GM18867 (cell line): ENCODE data around the gene NKTR.

ENCODE experiments used
- ATAC-seq: cut with Tn5 transposase; IDR thresholded peaks from one replicate; pipeline ENCODE4 v1.9.1; 2021; ENCODE audit warnings: mild to moderate bottlenecking, moderate library complexity; ENCODE audit not compliant: unreplicated experiment

NKTR gene

DNA sequence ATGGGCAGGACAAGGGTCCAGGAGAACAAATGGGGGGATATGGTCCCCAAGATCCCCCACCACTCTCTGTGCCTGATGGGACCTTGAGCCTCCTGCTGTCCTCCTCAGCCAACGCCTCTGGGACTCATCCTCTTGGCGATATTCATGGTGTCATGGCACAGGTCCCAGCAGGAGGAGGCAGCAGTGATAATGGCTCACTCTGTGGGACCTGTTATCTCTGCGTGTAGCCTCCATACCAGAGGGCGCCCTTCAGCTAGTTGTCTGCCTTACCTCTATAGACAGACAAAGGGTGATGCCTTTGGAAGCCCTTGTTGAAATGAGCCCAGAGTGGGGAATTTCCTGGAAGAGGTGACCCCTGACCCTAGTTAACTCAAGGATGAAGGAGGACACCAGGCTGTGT, 60.4 kb downstream of the NKTR start:
- ATAC-seq: no peak

DNA sequence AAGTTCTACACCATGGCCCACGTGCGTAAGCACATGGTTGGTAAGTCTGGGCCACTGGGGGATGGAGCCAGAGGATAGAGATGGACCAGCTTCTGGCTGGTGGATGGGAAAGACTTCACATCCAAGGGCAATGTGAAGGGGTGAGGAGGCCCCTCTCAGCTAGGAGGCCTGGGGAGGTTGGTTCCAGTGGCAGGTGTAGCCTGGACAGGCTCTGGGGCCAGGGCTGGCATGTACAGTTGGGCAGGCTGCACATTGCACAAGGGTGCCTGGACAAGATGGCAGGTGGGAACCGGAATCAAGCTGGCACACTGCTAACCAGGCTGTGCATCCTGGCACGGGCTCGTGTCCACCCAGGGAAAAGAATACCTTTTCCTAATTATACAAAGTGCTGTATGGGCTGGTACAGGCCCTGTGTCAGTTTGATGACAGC, 61.1 kb downstream of the NKTR start:
- no peak for ATAC-seq

DNA sequence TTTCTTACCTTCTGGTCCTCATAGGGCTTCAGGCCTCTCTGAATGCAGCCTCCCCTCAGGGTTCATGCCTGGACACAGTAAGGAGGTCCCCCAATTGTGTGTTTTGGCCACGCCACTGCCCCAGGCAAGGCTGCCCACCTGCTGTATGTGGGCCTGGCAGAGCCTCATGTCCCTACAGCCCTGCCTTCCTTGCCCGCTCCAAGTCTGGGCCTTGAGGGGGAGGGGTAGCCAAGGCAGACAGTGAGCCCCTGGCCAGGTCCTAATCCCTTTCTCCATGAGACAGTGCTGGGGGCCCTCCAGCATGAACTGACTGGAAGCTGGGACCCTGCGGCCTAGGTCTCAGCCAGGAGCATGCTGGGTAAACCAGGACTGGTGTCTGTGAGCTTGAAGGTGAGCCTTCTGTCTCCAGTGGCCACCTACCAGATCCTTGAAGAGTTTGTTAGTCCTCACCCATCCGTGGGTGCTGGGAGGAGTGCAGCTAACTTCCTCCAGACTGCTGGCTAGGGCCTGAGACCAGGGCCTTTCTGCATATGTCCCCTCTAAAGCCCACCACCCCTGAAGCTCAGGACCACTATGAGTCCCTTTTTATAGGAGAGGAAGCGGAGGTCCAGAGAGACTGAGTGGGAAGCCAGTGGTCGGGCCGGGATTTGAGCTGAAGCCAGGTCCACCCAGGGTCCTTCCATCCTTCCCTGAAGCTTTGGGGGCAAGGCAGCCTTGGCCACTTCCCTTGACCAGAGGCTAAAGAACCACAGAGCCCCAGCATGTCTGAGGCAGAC, 61.7 kb downstream of the NKTR start:
- ATAC-seq: no peak

DNA sequence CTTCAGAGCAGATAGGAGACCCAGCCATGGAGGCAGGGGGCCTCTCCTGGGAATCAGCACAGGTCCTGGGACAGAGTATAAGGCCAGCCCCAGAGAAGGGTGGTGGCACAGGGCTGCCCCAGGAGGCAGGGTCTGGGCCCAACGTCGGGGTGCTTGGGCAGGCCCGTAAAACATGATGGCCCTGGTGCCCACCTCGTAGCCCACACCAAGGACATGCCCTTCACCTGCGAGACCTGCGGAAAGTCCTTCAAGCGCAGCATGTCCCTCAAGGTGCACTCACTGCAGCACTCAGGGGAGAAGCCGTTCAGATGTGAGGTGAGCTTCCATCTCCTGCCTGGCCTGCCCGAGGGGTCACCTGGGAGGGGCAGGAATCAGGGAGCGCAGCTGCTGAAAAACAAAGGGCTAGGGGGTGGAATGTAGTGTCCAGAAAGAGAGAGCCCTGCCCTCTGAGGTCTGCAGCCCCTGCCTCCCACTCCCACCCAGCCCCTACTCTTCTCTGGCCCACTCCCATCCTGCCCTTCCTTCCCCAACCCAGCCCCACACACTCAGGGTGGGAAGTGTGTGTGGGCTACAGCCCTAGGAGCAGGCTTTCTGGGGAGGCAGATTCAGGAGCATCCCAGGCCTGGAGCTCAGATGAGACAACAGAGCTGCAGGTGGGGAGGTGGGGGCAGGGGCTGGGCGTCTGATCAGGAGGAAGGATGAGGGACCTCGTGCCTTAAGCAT, 62.5 kb downstream of the NKTR start:
- no peak for ATAC-seq

DNA sequence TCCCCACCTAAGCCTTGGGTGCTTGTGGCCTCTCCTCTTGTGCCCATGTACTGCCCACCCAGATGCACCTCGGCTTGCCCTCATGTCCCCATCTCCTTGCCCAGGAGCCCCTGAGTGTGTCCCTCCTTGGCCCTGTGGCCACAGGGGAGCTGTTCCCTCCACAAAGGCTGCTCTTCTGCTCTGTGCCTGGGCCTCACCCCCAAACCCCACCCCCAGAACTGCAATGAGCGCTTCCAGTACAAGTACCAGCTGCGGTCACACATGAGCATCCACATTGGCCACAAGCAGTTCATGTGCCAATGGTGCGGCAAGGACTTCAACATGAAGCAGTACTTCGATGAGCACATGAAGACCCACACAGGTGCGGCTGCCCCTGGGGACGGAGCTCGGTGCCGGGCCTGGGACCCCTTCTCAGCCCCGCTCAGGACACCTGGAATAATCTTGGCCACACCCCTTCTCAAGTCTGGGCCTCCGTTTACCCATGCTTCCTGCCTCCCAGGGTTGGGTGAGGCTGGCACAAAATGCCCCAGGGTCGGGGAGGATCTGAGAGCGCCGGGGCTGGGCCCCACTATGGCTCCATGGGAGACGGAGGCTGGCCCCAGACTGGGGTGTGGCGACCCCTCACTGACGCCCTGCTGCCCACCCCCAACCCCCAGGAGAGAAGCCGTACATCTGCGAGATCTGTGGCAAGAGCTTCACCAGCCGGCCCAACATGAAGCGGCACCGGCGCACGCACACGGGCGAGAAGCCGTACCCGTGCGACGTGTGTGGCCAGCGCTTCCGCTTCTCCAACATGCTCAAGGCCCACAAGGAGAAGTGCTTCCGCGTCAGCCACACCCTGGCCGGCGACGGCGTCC, 63.3 kb downstream of the NKTR start:
- no peak for ATAC-seq

DNA sequence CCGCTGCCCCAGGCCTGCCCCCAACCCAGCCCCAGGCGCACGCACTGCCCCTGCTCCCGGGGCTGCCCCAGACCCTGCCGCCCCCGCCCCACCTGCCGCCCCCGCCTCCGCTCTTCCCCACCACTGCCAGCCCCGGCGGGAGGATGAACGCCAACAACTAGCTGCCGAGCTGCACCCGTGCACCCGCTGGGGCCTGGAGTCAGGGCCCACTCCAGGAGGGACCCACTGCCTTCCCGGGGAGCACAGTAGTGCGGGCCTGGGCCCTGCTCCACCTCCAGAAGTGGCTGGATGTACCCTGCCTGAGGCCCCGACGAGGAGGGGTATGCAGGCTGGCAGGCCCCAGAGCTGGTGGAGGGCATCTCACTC, 63.9 kb downstream of the NKTR start:
- ATAC-seq: no peak

DNA sequence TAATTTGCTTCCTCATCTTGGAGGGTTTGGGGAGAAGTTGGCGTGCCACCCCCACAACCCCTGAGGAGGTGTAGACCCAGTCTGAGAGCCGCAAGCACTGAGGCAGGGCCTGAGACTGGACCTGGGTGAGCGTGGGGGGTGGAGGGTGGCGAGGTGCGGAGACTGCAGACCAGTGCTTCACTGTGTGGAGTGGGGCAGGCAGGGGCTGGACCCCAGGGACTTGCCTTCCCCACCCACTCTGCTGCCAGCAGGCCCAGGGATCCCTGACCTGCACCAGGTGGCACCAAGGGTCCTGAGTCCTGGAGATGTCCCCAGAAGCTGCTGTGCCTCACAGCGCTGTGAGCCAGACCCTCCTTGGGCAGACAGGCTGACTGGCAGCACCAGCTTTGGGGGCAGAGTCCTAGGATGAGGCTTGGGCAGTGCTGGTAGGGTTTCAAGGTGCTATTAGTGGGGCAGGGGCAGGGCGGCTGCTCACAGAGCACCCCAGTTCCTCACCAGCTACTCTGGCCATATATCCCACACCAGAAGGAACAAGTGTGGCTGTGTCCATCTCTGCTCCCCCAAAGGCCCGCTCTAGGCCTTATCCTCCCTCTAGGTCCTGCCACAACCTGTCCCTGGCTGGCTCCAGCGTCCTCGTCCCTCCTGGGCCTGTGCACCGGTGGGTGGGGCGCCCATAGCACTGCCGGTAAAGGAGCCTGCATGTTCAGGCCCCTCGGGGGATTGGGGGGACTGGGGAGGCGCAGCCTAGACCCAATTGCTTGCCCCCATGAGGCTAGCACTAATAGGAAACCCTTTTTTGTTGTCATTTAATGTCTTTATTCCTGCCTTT, 64.8 kb downstream of the NKTR start:
- ATAC-seq: no peak

DNA sequence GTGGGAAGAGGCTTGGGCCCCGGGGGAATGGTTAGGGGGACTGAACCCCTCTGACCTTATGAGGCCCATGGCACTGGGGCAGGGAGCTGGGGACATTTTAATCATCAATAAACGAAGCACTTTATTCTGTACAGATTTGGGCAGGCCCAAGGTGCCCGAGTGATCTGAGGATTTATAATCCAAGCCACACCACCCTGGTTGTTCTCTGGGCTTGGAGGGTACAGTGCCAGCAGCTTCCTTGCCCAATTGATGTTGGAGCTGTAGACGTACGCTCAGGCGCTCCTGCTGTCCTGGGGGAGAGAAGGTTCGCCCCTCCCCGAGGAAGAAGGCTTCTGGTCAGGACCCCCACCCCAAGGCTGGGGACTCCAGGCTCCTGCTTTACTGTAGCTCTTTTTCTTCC, 65.5 kb downstream of the NKTR start:
- no peak for ATAC-seq

DNA sequence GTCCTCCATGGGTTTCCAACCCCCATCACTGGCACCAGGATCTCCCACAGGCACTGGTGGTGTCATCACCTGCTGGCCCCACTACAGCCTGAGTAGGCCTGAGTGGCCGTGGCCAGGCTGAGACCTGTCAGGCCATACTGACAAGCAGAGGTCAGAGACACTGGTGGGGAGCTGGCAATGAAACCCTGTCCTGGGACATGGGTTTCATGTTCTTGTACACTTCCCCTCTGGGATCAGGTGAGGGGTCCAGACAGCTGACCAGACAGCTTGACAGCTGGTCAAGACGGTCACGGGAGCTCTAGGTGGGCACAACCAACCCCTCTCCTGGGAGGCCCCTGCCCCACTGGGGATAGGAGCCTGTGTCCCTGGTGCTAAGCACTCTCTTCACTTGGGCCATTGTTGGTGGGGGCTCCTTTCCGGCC, 66.1 kb downstream of the NKTR start:
- ATAC-seq: no peak

DNA sequence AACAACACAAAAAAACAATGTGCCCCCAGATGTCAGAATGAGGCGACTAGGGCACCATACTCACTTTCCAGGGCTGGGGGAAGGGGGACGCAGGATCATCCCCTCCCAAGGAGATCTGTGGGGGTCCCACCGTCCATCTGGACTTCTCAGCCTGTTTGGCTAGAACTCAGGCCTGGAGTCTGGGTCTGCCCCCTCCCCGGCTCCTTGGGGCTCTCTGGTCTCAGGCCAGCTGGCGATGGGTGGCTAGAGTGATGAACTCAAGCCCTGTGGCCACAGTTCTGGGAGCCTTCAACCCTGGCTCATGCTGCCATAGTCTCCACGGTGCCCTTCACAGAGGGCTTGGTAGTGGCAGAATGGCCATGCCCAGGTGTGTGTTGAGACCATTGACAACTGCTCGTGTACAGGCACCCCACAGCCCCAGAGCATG, 66.6 kb downstream of the NKTR start:
- no peak for ATAC-seq

DNA sequence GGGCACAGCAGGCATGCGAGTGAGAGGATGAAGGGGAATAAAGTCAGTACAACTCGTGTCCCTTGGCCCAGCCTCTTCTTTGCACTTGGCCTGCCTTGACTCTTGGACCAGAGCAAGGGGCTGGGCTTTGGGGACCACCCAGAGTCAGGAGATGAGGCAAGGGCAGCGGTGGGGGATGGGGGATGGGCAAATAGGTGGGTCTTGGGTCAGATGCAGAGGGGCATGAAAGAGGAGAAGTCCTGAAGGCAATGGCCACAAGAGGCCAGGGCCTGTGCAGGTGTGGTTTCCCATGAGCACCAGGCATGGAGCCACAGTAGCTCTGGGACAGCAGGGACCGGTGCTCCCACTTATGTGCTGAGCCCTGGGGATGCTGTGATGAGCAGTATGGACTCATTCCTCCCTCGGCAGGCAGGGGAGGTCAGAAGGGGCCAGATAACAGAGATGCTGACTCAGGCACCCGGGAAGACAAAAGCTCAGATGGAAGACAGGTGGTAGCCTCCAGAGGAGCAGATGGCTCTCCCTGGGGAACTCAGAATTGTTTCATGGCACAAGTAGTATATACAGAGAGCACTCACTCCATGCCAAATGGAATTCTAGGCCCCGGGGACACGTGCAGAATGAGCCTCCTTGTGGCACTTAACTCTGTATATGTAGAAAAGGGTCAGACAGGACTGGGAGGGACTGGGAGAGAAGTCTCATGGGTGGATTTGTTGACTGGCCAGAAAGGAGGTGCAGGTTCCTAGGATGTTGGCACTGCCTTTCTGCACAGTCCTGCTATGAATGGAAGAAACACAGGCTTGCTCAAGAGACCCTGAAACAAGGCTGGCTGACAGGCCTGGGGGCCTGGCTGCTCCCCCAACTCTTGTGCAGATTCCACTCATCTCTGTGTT, 67.3 kb downstream of the NKTR start:
- ATAC-seq: no peak

DNA sequence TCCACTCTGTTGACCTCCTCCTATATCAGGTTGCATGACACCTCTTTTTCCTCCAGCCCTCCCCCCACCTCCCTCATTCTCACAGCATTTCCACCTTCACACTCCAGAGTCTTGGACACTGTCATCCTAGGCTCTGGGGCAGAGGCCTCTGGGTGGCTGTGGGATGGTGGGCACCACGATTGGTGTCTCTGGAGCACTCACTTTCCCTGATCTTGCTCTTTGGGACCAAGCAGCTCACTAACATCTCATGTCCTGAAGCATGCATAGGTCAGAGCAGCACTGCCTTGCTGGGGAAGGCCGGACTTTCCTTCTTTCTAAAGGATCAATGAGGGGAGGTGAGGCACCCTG, 67.9 kb downstream of the NKTR start:
- ATAC-seq: no peak

DNA sequence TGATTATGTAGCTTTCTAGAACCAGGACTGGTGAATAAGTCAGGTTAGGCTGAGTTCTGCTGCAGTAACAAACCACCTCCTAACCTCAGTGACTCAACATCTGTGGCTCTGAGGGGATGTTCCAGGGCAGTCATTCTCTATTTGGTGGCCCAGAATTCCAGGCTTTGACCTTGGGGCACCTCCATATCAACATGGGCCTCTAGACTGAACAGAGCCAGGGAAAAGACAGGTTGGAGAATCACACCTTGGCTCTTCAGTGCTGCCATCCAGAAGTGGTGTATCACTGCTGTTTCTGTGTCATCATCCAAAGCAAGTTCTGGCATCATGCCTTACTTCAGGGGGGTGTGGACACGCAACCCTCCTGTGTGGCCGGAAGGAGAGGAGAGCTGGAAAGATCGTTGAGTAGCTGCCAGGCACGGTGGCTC, 68.3 kb downstream of the NKTR start:
- ATAC-seq: no peak

DNA sequence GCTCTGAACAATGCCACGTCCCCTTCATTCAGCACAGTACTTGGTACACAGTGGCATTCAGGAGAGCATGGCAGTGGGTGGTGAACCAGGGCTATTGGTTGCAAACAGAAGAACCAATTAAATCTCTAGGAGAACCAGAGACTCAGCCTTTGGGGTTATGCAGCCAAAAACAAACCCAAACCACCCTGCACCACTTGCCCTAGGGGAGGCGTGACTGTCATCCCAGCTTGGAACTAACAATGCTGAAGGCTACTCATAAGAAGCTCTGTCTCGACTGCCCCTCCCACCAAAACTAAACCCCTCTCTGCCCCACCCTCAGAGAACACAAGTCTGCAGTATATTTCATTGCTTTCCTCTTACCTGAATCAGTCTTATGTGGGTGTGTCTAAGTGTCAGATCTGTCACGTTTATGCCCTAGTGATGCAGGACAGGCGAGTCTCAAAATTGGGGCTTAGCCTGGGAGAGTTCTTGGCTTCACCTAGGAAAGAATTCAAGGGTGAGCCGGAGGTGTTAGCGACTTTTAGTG, 69.6 kb downstream of the NKTR start:
- no peak for ATAC-seq

DNA sequence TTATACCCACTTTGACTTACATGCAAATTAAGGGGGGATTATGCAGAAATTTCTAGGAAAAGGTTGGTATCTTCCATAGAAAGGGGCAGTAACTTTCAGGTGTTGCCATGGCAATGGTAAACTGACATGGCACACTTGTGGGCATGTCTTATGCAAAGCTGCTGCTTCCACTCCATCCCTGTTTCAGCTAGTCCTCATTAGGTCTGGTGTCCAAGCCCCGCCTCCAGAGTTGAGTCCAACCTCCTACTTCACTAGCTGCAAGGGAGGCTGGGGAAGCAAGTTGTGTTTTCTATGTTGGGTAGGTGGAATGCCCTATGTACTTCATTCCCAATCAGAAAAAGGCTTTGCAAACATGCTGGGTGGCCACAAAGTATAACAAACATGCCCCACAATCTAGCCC, 70.2 kb downstream of the NKTR start:
- ATAC-seq: no peak

DNA sequence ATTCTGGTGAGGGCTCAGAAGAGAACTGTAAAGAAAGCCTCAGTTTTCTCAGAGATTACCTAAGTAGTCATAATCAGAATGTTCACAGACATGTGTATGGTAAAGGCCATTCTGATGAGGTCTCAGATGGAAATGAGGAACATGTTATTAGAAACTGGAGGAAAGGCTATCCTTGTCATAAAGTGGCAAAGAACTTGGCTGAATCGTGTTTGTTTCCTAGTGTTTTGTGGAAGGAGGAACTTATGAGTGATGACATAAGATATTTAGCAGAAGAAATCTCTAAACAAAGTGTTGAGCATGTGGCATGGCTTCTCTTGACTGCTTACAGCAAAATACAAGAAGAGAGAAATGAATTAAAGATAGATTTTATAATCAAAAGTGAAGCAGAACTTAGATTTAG, 72.0 kb downstream of the NKTR start:
- no peak for ATAC-seq

DNA sequence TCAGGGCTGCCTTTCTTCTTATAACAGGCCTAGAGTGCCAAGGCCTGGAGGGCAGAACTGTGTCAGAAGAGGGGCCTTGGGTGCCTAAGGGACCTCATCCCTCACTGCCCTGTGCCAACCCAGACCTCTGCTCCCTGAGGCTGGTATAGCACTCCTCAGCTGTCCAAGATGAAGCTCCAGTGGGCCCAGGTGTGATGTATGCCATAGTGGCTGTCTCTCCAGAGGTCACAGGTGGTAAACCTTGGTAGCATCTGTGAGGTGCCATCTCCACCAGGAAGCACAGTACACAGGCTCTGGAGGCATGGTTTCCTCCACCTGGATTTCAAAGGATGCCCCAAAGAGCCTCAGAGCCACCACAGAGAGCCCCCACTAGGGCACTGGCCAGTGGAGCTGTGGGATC, 72.6 kb downstream of the NKTR start:
- no peak for ATAC-seq

DNA sequence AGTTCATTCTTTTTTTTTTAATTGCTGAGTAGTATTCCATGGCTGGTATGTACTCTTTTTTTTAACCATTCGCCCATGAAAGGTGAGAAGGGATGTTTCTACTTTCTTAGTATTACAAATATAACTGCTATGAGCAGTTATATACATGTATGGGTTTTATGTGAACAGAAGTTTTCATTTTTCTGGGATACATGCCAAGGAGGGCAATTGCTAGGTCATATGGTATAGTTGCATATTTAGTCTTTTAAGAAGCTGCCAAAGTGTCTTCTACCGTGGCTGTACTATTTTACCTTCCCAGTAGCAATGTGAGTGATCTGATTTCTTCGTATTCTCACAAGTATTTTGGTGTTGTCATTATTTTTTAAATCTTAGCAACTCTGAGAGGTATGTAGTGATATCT, 73.7 kb downstream of the NKTR start:
- no peak for ATAC-seq

DNA sequence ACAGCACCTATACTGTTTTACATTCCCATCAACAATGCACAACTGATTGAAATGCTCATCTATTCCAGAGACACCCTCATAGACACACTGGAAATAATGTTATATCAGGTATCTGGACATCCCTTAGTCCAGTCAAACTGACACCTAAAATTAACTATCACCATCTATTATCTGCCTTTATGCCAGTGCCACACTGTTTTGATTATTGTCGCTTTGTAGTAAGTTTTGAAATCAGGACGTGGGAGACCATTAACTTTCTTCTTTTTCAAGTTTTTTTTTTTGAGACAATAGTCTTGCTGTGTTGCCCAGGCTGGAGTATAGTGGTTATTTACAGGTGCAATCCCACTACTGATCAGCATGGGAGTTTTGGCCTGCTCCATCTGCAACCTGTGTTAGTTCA, 75.4 kb downstream of the NKTR start:
- ATAC-seq: no peak

DNA sequence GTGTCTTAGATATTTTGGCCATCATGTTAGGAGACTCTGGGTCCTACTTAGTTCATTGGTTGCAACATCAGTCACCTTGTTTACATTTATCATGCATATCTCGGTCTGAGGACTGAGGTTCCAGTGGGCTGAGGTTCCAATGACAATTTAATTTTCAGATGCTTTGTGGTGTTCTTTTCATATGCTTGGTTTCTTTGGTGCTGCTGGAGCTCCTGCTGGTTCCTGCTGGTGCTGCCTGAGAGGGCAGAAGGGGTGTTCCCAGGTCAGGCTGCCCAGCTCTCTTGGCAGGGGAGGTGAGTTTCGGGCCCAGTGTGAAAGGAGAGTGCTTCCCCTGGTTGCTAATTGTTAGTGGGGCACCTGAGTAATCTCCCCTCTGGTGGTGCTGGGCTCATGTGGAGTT, 78.0 kb downstream of the NKTR start:
- no peak for ATAC-seq
